LNCaP clone FGC (cell line): Measurements from ENCODE around the gene SEPTIN10.

ENCODE experiments used
- DNase-seq: peaks from one replicate; pipeline ENCODE4 v3.0.0-alpha.2; 2011; ENCODE audit warnings: low read depth
- H3K4me3 ChIP-seq: 2 replicates; pipeline ENCODE4 v1.5.1; 2011; ENCODE audit warnings: mild to moderate bottlenecking, low read depth, low read length, control low read depth
- TF ChIP-seq, protein P1 (sequence below): IDR thresholded peaks from 2 replicates; pipeline ENCODE4 v1.5.1; 2012; ENCODE audit warnings: mild to moderate bottlenecking; ENCODE audit not compliant: control insufficient read depth, insufficient read depth; ENCODE audit errors: extremely low read depth

The SEPTIN10 gene

GRCh38 chr2:109531221-109531620 lies 82.5 kb downstream of the SEPTIN10 start:
- no peak overlapping the region for H3K4me3 ChIP-seq
- DNase-seq = no peak
- TF ChIP-seq, protein P1, sequence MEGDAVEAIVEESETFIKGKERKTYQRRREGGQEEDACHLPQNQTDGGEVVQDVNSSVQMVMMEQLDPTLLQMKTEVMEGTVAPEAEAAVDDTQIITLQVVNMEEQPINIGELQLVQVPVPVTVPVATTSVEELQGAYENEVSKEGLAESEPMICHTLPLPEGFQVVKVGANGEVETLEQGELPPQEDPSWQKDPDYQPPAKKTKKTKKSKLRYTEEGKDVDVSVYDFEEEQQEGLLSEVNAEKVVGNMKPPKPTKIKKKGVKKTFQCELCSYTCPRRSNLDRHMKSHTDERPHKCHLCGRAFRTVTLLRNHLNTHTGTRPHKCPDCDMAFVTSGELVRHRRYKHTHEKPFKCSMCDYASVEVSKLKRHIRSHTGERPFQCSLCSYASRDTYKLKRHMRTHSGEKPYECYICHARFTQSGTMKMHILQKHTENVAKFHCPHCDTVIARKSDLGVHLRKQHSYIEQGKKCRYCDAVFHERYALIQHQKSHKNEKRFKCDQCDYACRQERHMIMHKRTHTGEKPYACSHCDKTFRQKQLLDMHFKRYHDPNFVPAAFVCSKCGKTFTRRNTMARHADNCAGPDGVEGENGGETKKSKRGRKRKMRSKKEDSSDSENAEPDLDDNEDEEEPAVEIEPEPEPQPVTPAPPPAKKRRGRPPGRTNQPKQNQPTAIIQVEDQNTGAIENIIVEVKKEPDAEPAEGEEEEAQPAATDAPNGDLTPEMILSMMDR = no peak

DNA sequence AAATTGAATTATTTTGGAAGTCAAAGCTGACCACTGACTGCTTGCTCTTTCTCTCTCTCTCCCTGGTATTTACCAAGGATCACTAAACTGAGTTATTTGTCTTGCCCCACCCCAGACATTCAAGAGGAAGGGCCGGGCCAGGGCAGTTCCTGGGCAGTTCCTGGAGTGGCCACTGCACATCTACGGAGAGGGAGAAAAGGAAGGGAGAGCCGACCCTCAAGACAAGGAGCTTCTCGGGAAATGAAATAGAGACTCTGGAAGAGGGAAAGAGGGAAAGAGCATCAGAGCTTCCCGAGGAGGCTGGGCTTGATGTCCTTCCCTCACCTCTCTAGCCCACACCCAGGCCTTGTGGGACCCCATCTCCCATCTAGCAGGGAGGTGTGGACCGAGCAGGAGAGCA lies 83.1 kb downstream of the SEPTIN10 start:
- DNase-seq = no peak
- TF ChIP-seq, protein P1 = no peak
- no peak overlapping the region for H3K4me3 ChIP-seq

GRCh38 chr2:109529532-109530449 lies 84.0 kb downstream of the SEPTIN10 start:
- TF ChIP-seq, protein P1 = no peak
- no peak overlapping the region for H3K4me3 ChIP-seq
- DNase-seq = no peak

DNA sequence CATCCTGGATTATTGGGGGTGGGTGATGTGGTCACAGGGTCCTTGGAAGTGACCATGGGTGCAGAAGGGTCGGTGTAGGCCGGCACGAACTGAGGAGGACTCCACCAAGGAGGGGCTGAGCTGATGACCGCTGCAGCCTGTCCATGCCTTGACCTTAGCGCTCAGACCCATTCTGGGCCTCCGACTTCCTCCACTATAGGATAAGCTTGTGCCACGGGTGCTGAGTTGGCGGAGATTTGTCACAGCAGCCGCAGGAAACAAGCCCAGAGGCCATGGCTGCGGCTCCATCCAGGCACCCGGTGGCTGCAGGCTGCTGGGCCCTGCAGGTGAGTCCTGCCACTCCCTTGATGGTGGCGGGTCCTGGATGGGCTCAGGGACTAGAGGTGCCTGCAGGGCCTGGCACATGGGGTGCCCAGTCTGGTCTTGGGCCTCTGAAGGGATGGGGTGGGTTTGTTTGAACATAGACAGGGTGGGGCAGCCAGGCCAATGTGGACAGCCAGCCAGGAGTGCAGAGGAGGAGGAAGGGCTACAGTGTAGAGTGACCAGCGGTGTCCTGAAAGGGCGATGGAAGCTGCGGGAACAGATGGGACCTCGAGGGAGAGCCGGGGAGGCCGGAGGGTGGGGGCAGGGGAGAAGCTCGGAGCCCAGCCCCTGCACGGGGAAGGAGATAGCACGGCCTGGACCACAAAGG lies 84.8 kb downstream of the SEPTIN10 start:
- DNase-seq = no peak
- TF ChIP-seq, protein P1 = no peak
- H3K4me3 ChIP-seq = no peak overlapping the region

DNA sequence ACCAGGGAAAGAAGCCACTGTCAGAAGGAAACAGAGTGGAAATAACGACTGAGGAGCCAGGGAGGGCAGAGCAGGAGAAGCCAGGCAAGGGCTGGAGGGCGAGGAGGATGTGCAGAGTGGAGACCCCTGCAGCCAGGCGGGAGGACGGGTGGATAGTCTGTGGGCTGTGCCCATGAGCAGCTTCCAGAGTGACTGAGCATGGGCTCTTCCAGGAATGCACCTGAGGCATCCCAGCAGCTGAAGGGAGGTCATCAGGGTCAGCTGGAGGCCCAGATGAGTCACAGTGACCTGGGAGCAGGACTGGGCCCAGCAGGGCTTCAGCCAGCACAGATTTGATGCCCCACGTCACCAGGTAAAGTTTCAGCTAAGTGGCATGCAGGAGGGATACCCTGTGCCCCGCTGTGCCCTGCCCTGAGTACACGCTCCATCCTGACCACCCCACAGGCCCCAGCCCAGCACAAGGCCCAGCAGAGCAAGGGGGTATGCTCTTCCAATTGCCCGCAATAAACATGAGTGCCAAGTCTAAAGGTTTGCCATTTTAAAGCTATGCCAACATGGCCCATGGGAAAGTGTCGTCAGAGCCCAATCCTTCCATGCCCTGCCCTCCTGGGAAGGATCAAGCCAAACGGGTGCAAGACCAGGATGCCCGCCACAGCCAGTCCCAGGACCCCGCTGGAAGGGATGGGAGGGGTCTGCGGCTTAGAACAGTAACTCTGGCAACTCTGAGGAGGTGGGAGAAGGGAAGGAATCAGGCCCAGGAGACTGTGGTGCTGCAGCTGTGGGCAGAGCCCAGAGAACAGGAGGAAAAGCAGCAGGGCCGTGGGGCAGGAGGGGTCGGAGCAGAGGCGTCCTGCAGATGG lies 85.7 kb downstream of the SEPTIN10 start:
- TF ChIP-seq, protein P1 = no peak
- H3K4me3 ChIP-seq = no peak overlapping the region
- no peak for DNase-seq

- H3K4me3 ChIP-seq = no peak overlapping the region
- TF ChIP-seq, protein P1 = no peak
- DNase-seq = no peak
These were observed 86.7 kb downstream of the SEPTIN10 start for GRCh38 chr2:109527079-109527478.
